GM23338 (cell line): ENCODE results near the gene CANT1. TPM values are rescaled to one million over a fixed set of nuclear protein-coding genes. Genes with fewer than 3 reads are reported as not detected.

Experiments
- ATAC-seq: fragments of 200-7000 bp; cut with Tn5 transposase; 3 replicates; pipeline ENCODE4 v1.9.1; 2020
- DNase-seq: peaks from one replicate; pipeline ENCODE4 v3.0.0-alpha.2; 2015; ENCODE audit warnings: low spot score
- H2AFZ ChIP-seq: fragments of 200-600 bp; sonication (generic); 2 replicates; pipeline ENCODE4 v1.8.0; 2016; ENCODE audit warnings: antibody characterized with exemption, mild to moderate bottlenecking, moderate library complexity
- H3F3A ChIP-seq: fragments of 200-600 bp; sonication (generic); replicated peaks from 2 replicates; pipeline ENCODE4 v1.8.0; 2017; ENCODE audit warnings: antibody characterized with exemption, mixed run types, low read depth
- H3K27ac ChIP-seq: fragments of 200-600 bp; sonication (generic); 2 replicates; pipeline ENCODE4 v1.6.1; 2016; ENCODE audit warnings: low read depth
- H3K27me3 ChIP-seq: fragments of 200-600 bp; sonication (generic); 2 replicates; pipeline ENCODE4 v1.8.0; 2016; ENCODE audit warnings: mild to moderate bottlenecking, mixed run types, moderate library complexity; ENCODE audit not compliant: insufficient read depth
- H3K36me3 ChIP-seq: fragments of 200-600 bp; sonication (generic); 2 replicates; pipeline ENCODE4 v1.8.0; 2016; ENCODE audit warnings: mild to moderate bottlenecking; ENCODE audit not compliant: insufficient read depth
- H3K4me1 ChIP-seq: fragments of 200-600 bp; sonication (generic); 2 replicates; pipeline ENCODE4 v1.8.0; 2016; ENCODE audit warnings: mild to moderate bottlenecking, moderate library complexity; ENCODE audit not compliant: insufficient read depth
- H3K4me2 ChIP-seq: fragments of 200-600 bp; sonication (generic); 2 replicates; pipeline ENCODE4 v1.7.1; 2017; ENCODE audit warnings: mixed run types
- H3K4me3 ChIP-seq: fragments of 200-600 bp; sonication (generic); 2 replicates; pipeline ENCODE4 v1.6.1; 2016; ENCODE audit warnings: mixed run types
- H3K79me2 ChIP-seq: fragments of 200-600 bp; sonication (generic); replicated peaks from 2 replicates; pipeline ENCODE4 v1.8.0; 2017; ENCODE audit warnings: mild to moderate bottlenecking; ENCODE audit not compliant: insufficient read depth
- H3K9me2 ChIP-seq: fragments of 200-600 bp; sonication (generic); 2 replicates; pipeline ENCODE4 v1.8.0; 2017; ENCODE audit not compliant: insufficient read depth
- H4K20me1 ChIP-seq: fragments of 200-600 bp; sonication (generic); replicated peaks from 2 replicates; pipeline ENCODE4 v1.8.0; 2017; ENCODE audit warnings: mild to moderate bottlenecking; ENCODE audit not compliant: insufficient read depth
- H3K27ac Mint-ChIP-seq: 2 replicates; pipeline ENCODE4 v1.8.0; 2020; ENCODE audit warnings: inconsistent platforms, mild to moderate bottlenecking, moderate library complexity, mixed read lengths
- H3K27me3 Mint-ChIP-seq: 3 replicates; pipeline ENCODE4 v1.8.0; 2022; ENCODE audit warnings: low read depth, mild to moderate bottlenecking, moderate library complexity, mixed read lengths, inconsistent platforms; ENCODE audit not compliant: insufficient read depth, poor library complexity
- H3K36me3 Mint-ChIP-seq: 3 replicates; pipeline ENCODE4 v1.8.0; 2021; ENCODE audit warnings: low read depth, mild to moderate bottlenecking, inconsistent platforms, moderate library complexity, mixed read lengths
- H3K4me1 Mint-ChIP-seq: 3 replicates; pipeline ENCODE4 v1.8.0; 2020; ENCODE audit warnings: mild to moderate bottlenecking, inconsistent platforms, mixed read lengths
- H3K4me3 Mint-ChIP-seq: 3 replicates; pipeline ENCODE4 v1.8.0; 2021; ENCODE audit warnings: moderate library complexity, mild to moderate bottlenecking, inconsistent platforms, mixed read lengths
- H3K9me3 Mint-ChIP-seq: 3 replicates; pipeline ENCODE4 v1.8.0; 2020; ENCODE audit warnings: moderate library complexity, mild to moderate bottlenecking, inconsistent platforms, mixed read lengths
- CREB1 ChIP-seq: fragments of 250-450 bp; sonication (Bioruptor Pico); IDR thresholded peaks from 2 replicates; pipeline ENCODE4 v1.5.0; 2020; ENCODE audit warnings: low read depth, mild to moderate bottlenecking, moderate library complexity
- EZH2 ChIP-seq: fragments of 200-600 bp; sonication (generic); IDR thresholded peaks from one replicate; pipeline ENCODE4 v1.8.0; 2017; ENCODE audit warnings: antibody characterized with exemption, mild to moderate bottlenecking, low read depth; ENCODE audit not compliant: unreplicated experiment
- EZH2phosphoT487 ChIP-seq: fragments of 200-600 bp; sonication (generic); IDR thresholded peaks from one replicate; pipeline ENCODE4 v1.8.1; 2018; ENCODE audit warnings: antibody characterized with exemption; ENCODE audit not compliant: unreplicated experiment
- JUNB ChIP-seq: IDR thresholded peaks from one replicate; pipeline ENCODE4 v1.6.1; 2016; ENCODE audit warnings: antibody characterized with exemption; ENCODE audit not compliant: unreplicated experiment
- NANOG ChIP-seq: IDR thresholded peaks from 2 replicates; pipeline ENCODE4 v1.6.1; 2016; ENCODE audit warnings: antibody characterized with exemption, borderline replicate concordance
- POLR2AphosphoS5 ChIP-seq: IDR thresholded peaks from 2 replicates; pipeline ENCODE4 v1.6.1; 2016; ENCODE audit warnings: antibody characterized with exemption, low read depth
- STAT1 ChIP-seq: IDR thresholded peaks from one replicate; pipeline ENCODE4 v1.6.1; 2016; ENCODE audit warnings: antibody characterized with exemption; ENCODE audit not compliant: unreplicated experiment
- ZNF114 ChIP-seq: fragments of 250-450 bp; sonication (Bioruptor Pico); IDR thresholded peaks from 2 replicates; pipeline ENCODE4 v1.5.0; 2020; ENCODE audit warnings: mild to moderate bottlenecking, moderate library complexity
- ZNF331 ChIP-seq: fragments of 250-450 bp; sonication (Bioruptor Pico); IDR thresholded peaks from 2 replicates; pipeline ENCODE4 v1.5.0; 2020; ENCODE audit warnings: low read depth, mild to moderate bottlenecking, moderate library complexity
- polyA plus RNA-seq: library from polyadenylated mRNA; unstranded; fragments of >200 nt; fragmentation: Nextera tagmentation; extraction: Ambion mirVana; gene quantifications from 2 replicates; pipeline ENCODE4 v1.2.1, GENCODE V29; 2016
- total RNA-seq: library from RNA; depleted of rRNA; stranded (reverse); fragments of >200 nt; shearing (Covaris generic); gene quantifications from 2 replicates; pipeline ENCODE4 v1.2.3, GENCODE V29; 2014
- TF ChIP-seq, protein P1 (sequence below): IDR thresholded peaks from one replicate; pipeline ENCODE4 v1.6.1; 2018; ENCODE audit warnings: antibody characterized with exemption; ENCODE audit not compliant: unreplicated experiment
- TF ChIP-seq, protein P2 (sequence below): IDR thresholded peaks from 2 replicates; pipeline ENCODE4 v1.6.1; 2016; ENCODE audit warnings: antibody characterized with exemption

Gene CANT1
- total and polyA plus RNA-seq, 2 experiments from 2014 or later = 5.9 to 38.8 TPM

DNA sequence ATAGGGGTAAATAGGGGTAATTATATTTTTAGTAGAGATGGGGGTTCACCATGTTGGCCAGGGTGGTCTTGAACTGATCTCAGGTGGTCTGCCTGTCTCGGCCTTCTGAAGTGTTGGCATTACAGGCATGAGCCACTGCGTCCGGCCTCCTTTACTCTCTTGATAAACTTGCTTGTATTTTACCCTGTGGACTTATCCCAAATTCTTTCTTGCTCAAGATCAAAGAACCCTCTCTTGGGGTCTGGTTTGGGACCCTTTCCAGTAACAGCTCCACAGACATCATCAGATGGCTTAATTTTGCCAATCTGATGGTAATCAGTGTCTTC is 8.8 kb upstream of the CANT1 start (continued):
- TF ChIP-seq, protein P1, sequence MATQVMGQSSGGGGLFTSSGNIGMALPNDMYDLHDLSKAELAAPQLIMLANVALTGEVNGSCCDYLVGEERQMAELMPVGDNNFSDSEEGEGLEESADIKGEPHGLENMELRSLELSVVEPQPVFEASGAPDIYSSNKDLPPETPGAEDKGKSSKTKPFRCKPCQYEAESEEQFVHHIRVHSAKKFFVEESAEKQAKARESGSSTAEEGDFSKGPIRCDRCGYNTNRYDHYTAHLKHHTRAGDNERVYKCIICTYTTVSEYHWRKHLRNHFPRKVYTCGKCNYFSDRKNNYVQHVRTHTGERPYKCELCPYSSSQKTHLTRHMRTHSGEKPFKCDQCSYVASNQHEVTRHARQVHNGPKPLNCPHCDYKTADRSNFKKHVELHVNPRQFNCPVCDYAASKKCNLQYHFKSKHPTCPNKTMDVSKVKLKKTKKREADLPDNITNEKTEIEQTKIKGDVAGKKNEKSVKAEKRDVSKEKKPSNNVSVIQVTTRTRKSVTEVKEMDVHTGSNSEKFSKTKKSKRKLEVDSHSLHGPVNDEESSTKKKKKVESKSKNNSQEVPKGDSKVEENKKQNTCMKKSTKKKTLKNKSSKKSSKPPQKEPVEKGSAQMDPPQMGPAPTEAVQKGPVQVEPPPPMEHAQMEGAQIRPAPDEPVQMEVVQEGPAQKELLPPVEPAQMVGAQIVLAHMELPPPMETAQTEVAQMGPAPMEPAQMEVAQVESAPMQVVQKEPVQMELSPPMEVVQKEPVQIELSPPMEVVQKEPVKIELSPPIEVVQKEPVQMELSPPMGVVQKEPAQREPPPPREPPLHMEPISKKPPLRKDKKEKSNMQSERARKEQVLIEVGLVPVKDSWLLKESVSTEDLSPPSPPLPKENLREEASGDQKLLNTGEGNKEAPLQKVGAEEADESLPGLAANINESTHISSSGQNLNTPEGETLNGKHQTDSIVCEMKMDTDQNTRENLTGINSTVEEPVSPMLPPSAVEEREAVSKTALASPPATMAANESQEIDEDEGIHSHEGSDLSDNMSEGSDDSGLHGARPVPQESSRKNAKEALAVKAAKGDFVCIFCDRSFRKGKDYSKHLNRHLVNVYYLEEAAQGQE = no peak
- TF ChIP-seq ZNF331 (CRISPR knock-in tag) = no peak
- TF ChIP-seq ZNF114 (CRISPR knock-in tag) = no peak
- no peak for TF ChIP-seq STAT1
- TF ChIP-seq POLR2AphosphoS5 = no peak
- no peak for TF ChIP-seq NANOG
- TF ChIP-seq, protein P2, sequence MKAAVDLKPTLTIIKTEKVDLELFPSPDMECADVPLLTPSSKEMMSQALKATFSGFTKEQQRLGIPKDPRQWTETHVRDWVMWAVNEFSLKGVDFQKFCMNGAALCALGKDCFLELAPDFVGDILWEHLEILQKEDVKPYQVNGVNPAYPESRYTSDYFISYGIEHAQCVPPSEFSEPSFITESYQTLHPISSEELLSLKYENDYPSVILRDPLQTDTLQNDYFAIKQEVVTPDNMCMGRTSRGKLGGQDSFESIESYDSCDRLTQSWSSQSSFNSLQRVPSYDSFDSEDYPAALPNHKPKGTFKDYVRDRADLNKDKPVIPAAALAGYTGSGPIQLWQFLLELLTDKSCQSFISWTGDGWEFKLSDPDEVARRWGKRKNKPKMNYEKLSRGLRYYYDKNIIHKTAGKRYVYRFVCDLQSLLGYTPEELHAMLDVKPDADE = no peak
- no peak for TF ChIP-seq JUNB
- no peak for TF ChIP-seq EZH2phosphoT487
- no peak for TF ChIP-seq EZH2

DNA sequence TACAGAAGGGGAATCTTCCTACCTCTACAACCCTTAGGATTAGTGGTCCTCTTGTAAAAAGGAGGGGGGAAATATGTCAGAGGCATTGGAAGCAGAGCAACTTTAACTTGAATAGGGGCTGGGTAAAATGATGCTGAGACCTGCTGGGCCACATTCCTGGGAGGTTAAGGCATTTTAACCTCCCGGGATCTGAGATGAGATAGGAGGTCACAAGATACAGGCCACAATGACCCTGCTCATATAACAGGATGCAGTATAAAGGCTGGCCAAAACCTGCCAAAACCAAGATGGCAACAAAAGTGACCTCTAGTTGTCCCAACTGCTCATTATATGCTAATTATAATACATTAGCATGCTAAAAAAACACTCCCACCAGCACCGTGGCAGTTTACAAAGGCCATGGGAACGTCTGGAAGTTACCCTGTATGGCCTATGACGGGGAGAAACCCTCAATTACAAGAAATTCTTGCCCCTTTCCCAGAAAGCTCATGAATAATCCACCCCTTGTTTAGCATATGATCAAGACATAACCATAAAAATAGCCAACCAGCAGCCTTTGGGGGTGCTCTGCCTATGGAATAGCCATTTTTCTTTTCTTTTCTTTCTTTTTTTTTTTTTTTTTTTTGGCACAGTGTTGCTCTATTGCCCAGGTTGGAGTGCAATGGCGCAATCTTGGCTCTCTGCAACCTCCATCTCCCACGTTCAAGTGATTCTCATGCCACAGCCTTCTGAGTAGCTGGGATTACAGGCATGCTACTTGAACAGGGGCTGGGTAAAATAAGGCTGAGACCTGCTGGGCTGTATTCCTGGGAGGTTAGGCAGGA is 8.2 kb upstream of the CANT1 start:
- H3K27ac Mint-ChIP-seq = no peak overlapping the region
- H3K79me2 ChIP-seq = no peaks in the 10 kb centered on the region
- TF ChIP-seq STAT1 (no peak), EZH2 (no peak), CREB1 (no peak), ZNF114 (CRISPR knock-in tag) (no peak), JUNB (no peak)
- TF ChIP-seq, protein P1 = no peak

More for the DNA sequence above, 8.2 kb upstream of the CANT1 start:
- H3K36me3 ChIP-seq = no peaks in the 10 kb centered on the region
- H3K27me3 ChIP-seq = peaks cover 30% of the 10 kb centered on the region
- H2AFZ ChIP-seq = no peak overlapping the region
- H3K4me1 ChIP-seq = no peaks in the 10 kb centered on the region
- Mint-ChIP-seq H3K27me3 (peaks cover 22% of the 10 kb centered on the region), H3K36me3 (peaks cover 14% of the 10 kb centered on the region), H3K9me3 (peaks cover 45% of the 10 kb centered on the region), H3K4me3 (no peak overlapping the region), H3K4me1 (peaks cover 6% of the 10 kb centered on the region; the same call in 2 of the 3 replicates)
- no peaks in the 10 kb centered on the region for H3K9me2 ChIP-seq
- peak; percentile 60 for DNase-seq
- ATAC-seq = peak; percentile 64
- no peaks in the 10 kb centered on the region for H3F3A ChIP-seq
- H3K4me2 ChIP-seq = no peak overlapping the region
- H4K20me1 ChIP-seq = no peaks in the 10 kb centered on the region
- no peak overlapping the region for H3K4me3 ChIP-seq
- H3K27ac ChIP-seq = no peak overlapping the region
